ENCODE results near the gene DGKI.

DNA sequence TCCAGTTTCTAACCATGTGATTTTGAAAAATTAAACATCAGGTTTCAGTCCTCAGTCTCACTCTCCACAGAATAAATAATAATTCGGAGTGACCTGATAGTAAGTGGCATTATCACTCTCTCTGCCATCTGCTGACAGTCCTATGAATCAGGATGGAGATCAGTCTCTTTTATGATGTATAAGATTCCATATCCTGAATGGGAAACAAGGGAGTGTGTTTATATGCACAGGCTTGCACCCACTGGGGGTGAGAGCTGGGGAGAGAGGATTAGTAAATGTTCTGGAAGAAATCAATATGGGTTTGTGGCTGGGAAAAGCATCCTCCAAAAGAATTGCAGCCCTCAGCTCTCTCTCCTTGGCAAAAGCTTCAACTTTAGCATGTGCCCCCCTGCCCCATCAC, 45.3 kb downstream of the DGKI start:
- TF ChIP-seq EP300 (IDR thresholded peaks at IDR 0.05) (no peak), RARB (CRISPR knock-in tag; IDR thresholded peaks at IDR 0.05) (no peak), ZC3H11A (IDR thresholded peaks at IDR 0.05) (no peak)
- TF ChIP-seq, protein P1, sequence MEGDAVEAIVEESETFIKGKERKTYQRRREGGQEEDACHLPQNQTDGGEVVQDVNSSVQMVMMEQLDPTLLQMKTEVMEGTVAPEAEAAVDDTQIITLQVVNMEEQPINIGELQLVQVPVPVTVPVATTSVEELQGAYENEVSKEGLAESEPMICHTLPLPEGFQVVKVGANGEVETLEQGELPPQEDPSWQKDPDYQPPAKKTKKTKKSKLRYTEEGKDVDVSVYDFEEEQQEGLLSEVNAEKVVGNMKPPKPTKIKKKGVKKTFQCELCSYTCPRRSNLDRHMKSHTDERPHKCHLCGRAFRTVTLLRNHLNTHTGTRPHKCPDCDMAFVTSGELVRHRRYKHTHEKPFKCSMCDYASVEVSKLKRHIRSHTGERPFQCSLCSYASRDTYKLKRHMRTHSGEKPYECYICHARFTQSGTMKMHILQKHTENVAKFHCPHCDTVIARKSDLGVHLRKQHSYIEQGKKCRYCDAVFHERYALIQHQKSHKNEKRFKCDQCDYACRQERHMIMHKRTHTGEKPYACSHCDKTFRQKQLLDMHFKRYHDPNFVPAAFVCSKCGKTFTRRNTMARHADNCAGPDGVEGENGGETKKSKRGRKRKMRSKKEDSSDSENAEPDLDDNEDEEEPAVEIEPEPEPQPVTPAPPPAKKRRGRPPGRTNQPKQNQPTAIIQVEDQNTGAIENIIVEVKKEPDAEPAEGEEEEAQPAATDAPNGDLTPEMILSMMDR (IDR thresholded peaks at IDR 0.05): no peak
